HL-60 (cell line): ENCODE measurements around the gene ACTL10.

Experiments used
- CTCF ChIP-seq: IDR thresholded peaks from one replicate; pipeline ENCODE4 v1.5.1; 2011; ENCODE audit warnings: low read length, control low read depth, inconsistent platforms; ENCODE audit not compliant: insufficient read depth
- POLR2AphosphoS5 ChIP-seq: IDR thresholded peaks from 2 replicates; pipeline ENCODE4 v1.6.1; 2012; ENCODE audit warnings: low read depth
- REST ChIP-seq: IDR thresholded peaks from 2 replicates; pipeline ENCODE4 v1.6.1; 2012; ENCODE audit warnings: low read depth; ENCODE audit not compliant: insufficient replicate concordance

GRCh38 chr20:33660685-33661058, 6.1 kb upstream of the ACTL10 start:
- TF ChIP-seq CTCF (no peak), POLR2AphosphoS5 (no peak), REST (no peak)
